Spleen (tissue), 7 donors: ENCODE data around the gene GOLGA8N.

ENCODE experiments used
- POLR2A ChIP-seq, 3 donors: fragments of 450-650 bp; IDR thresholded peaks; one replicate each; pipeline ENCODE4 v1.5.1; 2017; ENCODE audit warnings: antibody characterized with exemption in 3 of 3, mild to moderate bottlenecking in 1 of 3
- POLR2AphosphoS5 ChIP-seq, 3 donors: sonication (generic); formaldehyde crosslinking; IDR thresholded peaks; one replicate each; pipeline ENCODE4 v1.5.1; 2017; ENCODE audit warnings: antibody characterized with exemption in 3 of 3
- TF ChIP-seq, protein P1 (sequence below), 11 experiments: fragments of 200-600 bp in 7 of 11; fragments of 450-650 bp in 4 of 11; sonication (generic) in 4 of 11; IDR thresholded peaks in 8 of 11; conservative IDR thresholded peaks in 3 of 11; 1 replicate in 7 of 11; 2 replicates in 4 of 11; pipeline versions ENCODE4 v1.4.0 to v1.8.0; 2016 to 2021; ENCODE audit warnings: antibody characterized with exemption in 11 of 11, inconsistent platforms in 4 of 11, mild to moderate bottlenecking in 1 of 11
- donor health status: DM: no; HTN: no; CAD: no; lungs with moderate emphysema.
- donor health status: DM: no; HTN: no; CAD: no.
- donor health status: DM: no; HTN: no; CAD: no.

DNA sequence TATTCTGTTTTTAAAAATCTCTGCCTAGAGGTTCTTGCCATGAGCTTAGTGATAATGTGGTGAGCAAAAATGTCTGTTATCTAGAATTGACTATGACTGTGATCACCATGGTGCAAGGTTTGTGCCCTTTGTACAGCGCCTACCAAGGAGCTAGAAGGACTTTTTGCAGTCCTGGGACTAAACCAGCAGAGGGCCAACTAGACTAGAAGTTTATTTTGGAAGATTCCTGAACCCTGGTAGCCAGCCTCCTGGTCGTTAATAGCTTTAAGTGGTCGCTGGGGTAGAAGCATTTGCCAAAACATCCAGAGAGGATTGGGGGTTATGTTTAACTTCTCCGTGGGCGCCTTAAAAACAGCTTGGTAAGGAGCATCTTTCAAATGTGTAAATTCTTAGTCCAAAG lies 56.1 kb downstream of the GOLGA8N start:
- TF ChIP-seq, protein P1, sequence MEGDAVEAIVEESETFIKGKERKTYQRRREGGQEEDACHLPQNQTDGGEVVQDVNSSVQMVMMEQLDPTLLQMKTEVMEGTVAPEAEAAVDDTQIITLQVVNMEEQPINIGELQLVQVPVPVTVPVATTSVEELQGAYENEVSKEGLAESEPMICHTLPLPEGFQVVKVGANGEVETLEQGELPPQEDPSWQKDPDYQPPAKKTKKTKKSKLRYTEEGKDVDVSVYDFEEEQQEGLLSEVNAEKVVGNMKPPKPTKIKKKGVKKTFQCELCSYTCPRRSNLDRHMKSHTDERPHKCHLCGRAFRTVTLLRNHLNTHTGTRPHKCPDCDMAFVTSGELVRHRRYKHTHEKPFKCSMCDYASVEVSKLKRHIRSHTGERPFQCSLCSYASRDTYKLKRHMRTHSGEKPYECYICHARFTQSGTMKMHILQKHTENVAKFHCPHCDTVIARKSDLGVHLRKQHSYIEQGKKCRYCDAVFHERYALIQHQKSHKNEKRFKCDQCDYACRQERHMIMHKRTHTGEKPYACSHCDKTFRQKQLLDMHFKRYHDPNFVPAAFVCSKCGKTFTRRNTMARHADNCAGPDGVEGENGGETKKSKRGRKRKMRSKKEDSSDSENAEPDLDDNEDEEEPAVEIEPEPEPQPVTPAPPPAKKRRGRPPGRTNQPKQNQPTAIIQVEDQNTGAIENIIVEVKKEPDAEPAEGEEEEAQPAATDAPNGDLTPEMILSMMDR (IDR thresholded peaks at IDR 0.05 in 8 of 11, conservative IDR thresholded peaks at IDR 0.05 in 3 of 11): no peak
- no peak for TF ChIP-seq POLR2A (IDR thresholded peaks at IDR 0.05)
- no peak for TF ChIP-seq POLR2AphosphoS5 (IDR thresholded peaks at IDR 0.05)
